HL-60 (cell line): Measurements from ENCODE around the gene PLA1A.

Source experiments
- DNase-seq, 2 experiments: peaks; one replicate each; pipeline ENCODE4 v3.0.0-alpha.2; 2010 to 2020; ENCODE audit warnings: low read depth in 1 of 2, low spot score in 1 of 2
- H3K27ac ChIP-seq: fragments of 250-450 bp; sonication (Bioruptor Pico); replicated peaks from 2 replicates; pipeline ENCODE4 v1.5.1; 2020; ENCODE audit warnings: mild to moderate bottlenecking, moderate library complexity
- H3K27me3 ChIP-seq: fragments of 250-450 bp; sonication (Bioruptor Pico); 2 replicates; pipeline ENCODE4 v1.5.1; 2021; ENCODE audit warnings: mild to moderate bottlenecking, moderate library complexity; ENCODE audit not compliant: insufficient read depth, poor library complexity, severe bottlenecking
- H3K4me3 ChIP-seq: replicated peaks from 2 replicates; pipeline ENCODE4 v1.5.1; 2011; ENCODE audit warnings: mild to moderate bottlenecking, control low read depth, low read length; ENCODE audit not compliant: insufficient read depth
- CTCF ChIP-seq: IDR thresholded peaks from one replicate; pipeline ENCODE4 v1.5.1; 2011; ENCODE audit warnings: low read length, control low read depth, inconsistent platforms; ENCODE audit not compliant: insufficient read depth
- GABPA ChIP-seq: IDR thresholded peaks from 2 replicates; pipeline ENCODE4 v1.6.1; 2012; ENCODE audit warnings: low read depth
- POLR2AphosphoS5 ChIP-seq: IDR thresholded peaks from 2 replicates; pipeline ENCODE4 v1.6.1; 2012; ENCODE audit warnings: low read depth
- SPI1 ChIP-seq: IDR thresholded peaks from 2 replicates; pipeline ENCODE4 v1.6.1; 2012; ENCODE audit warnings: low read depth, mild to moderate bottlenecking, borderline replicate concordance
- TF ChIP-seq, protein P1 (sequence below): IDR thresholded peaks from 2 replicates; pipeline ENCODE4 v1.6.1; 2012; ENCODE audit warnings: low read depth; ENCODE audit not compliant: insufficient replicate concordance

PLA1A gene

GRCh38 chr3:119585856-119586570 lies 11.7 kb upstream of the PLA1A start:
- DNase-seq = no peak

DNA sequence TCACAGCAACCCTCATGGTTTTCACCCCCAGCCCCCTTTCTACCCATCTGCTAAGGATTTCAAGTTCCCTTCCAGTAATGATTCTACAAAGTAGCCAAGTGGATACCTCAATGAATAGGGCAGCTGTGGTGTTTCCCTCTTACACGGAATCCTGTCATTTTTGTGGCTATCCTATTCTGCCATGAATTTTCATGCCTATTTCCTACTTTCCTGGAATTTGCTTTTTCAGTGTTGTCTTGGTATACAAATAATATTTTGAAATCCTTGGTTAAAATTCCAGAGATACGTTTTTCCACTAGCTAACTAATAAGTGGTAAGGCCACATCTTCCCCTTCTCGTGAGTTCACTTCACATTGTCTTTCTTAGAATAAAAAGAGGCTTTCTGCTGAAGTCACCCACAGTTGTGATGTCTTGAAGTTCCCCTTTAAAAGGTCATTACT lies 10.9 kb upstream of the PLA1A start:
- Histone ChIP-seq H3K4me3 (no peak overlapping the region), H3K27ac (no peak overlapping the region)

More at GRCh38 chr3:119585856-119586570, 11.7 kb upstream of the PLA1A start:
- Histone ChIP-seq H3K27me3 (no peaks in the 10 kb centered on the region), H3K4me3 (no peak overlapping the region), H3K27ac (no peak overlapping the region)
- TF ChIP-seq POLR2AphosphoS5 = no peak
- TF ChIP-seq SPI1 = no peak
- no peak for TF ChIP-seq GABPA
- TF ChIP-seq, protein P1, sequence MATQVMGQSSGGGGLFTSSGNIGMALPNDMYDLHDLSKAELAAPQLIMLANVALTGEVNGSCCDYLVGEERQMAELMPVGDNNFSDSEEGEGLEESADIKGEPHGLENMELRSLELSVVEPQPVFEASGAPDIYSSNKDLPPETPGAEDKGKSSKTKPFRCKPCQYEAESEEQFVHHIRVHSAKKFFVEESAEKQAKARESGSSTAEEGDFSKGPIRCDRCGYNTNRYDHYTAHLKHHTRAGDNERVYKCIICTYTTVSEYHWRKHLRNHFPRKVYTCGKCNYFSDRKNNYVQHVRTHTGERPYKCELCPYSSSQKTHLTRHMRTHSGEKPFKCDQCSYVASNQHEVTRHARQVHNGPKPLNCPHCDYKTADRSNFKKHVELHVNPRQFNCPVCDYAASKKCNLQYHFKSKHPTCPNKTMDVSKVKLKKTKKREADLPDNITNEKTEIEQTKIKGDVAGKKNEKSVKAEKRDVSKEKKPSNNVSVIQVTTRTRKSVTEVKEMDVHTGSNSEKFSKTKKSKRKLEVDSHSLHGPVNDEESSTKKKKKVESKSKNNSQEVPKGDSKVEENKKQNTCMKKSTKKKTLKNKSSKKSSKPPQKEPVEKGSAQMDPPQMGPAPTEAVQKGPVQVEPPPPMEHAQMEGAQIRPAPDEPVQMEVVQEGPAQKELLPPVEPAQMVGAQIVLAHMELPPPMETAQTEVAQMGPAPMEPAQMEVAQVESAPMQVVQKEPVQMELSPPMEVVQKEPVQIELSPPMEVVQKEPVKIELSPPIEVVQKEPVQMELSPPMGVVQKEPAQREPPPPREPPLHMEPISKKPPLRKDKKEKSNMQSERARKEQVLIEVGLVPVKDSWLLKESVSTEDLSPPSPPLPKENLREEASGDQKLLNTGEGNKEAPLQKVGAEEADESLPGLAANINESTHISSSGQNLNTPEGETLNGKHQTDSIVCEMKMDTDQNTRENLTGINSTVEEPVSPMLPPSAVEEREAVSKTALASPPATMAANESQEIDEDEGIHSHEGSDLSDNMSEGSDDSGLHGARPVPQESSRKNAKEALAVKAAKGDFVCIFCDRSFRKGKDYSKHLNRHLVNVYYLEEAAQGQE = no peak
- no peak for TF ChIP-seq CTCF

DNA sequence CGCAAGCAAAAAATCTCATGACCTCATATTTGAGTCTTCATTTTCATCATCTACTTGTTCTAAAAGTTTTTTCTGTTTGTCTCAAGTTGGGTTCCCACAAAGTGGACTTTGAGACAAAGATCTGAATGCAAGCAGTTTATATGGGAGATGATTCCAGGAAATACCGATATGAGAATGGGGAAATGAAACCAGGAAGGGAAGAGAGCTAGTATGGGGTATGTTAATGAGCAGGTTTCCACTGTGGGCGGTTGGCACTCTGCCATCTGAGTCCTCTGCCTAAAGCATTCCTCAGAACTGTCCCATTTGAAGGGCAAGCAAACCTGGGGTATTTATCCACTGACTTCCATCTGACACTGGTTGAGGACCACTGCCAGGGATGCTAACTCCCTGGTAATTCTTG lies 9.6 kb upstream of the PLA1A start:
- Histone ChIP-seq H3K4me3 (no peak overlapping the region), H3K27me3 (no peaks in the 10 kb centered on the region), H3K27ac (no peak overlapping the region)
- DNase-seq = no peak
- TF ChIP-seq SPI1 (no peak), POLR2AphosphoS5 (no peak), CTCF (no peak), GABPA (no peak)
- TF ChIP-seq, protein P1 = no peak

More for the DNA sequence above, 10.9 kb upstream of the PLA1A start:
- TF ChIP-seq GABPA (no peak), CTCF (no peak), POLR2AphosphoS5 (no peak), SPI1 (no peak)
- TF ChIP-seq, protein P1 = no peak
- no peak for DNase-seq
- no peaks in the 10 kb centered on the region for H3K27me3 ChIP-seq
